Smooth muscle cell of the pulmonary artery (primary cell): ENCODE results near the gene CA12. TPM values are rescaled to one million over a fixed set of nuclear protein-coding genes. Genes with fewer than 3 reads are reported as not detected.

Experiments used
- total RNA-seq: library from RNA; depleted of rRNA; stranded (reverse); fragments of >200 nt; gene quantifications from 2 replicates; pipeline ENCODE4 v1.2.3, GENCODE V29; 2014

CA12 gene
- 215 and 359 TPM in 2 replicates for total RNA-seq

DNA sequence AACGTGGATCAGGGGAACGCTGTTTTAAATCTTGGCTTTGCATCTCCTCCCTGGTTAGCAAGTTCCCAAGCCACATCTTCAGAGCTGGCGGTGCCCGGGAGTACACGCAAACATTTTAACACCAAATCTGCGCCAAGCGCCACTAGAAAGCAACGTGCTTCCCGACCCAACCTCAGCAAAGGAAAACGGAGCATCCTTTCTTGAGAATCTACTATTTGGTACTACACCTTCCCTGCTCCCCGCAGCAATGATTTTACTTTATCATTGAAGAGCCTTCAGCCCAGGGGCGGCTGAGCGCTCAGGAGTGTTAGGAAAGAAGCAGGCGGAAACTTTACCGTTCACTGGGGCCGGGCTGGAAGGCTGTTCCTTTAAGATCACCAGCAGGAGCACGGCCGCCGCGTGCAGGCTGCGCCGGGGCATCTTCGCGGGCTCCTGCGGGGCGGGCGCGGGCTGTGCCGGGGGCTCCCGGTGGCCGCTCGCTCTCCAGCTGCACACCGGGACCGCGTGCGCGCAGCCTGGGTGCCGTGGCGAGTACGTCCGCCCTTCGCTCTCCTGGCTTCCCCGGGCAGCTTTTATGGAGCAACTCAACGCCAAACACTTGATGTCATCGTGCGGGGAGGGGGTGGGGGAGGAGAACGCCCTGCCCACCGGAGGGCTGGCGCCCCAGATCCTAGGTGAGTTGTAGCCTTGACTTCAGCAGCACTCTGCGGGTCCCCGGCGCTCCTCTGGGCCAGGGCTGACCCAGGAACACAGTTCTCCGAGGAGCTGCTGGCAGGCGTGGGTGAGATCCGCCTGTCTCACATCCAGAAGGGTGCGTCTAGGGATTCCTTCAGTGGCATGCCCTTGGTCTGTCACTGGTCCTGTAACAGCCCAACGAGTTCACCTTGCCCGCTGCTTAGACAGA lies at the start of gene CA12:
CA12 (minus strand) TSS at position 546 of the 904 bp plus-strand sequence; CDS start at position 420, 126 bp downstream.

DNA sequence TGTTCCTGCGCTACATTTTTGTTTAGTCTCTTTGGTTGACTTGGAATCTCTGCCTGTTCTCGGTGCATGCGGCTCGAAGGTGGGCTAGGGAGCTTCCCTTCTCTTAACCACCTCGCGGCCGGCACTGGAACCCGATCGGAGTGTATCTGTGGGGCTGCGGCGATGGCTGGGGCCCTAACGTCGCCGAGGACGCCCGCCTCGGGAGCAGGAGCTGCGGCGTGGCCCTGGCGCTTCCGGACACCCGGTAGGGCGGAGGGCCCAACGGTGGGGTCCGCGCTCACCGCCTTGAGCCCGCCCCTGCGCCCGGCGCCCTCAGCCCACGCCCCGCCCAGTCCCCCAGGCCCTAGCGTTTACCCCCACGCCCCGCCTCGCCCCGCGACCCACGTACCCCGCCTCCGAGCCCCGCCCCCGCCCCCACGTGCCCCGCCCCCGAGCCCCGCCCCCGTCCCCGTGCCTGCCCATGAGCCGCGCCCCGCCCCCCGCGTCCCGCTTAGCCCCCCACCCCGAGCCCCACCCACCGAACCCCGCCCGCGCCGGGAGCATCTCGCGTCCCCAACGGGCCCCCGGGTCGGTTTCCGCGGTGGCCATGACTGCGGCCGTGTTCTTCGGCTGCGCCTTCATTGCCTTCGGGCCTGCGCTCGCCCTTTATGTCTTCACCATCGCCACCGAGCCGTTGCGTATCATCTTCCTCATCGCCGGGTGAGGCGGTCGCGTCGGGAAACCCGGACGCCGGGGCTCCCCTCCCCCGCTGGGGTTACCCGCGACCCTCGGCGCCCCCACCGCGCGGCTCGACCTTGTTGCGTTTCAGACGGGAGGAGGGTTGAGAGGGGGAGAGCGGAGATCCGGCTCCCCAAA lies 104.4 kb downstream of the CA12 start, which contains the start of gene APH1B:
APH1B (plus strand) TSS at position 568 of the 855 bp plus-strand sequence; CDS start at position 587, 19 bp downstream.

Other genes with a start within 250 kb of the CA12 start
- gene RPS27L, start 224.4 kb downstream of the CA12 start, total RNA-seq = 205 and 254 TPM in 2 replicates
- gene RAB8B, start 192.2 kb downstream of the CA12 start, total RNA-seq = 43.1 and 64.8 TPM in 2 replicates
- 14.4 and 18.6 TPM in 2 replicates for gene APH1B, start 104.2 kb downstream of the CA12 start, total RNA-seq
- 29.1 and 37.0 TPM in 2 replicates for gene USP3, start 122.7 kb upstream of the CA12 start, total RNA-seq
- gene FBXL22, start 215.5 kb upstream of the CA12 start, total RNA-seq = 1.4 and 1.7 TPM in 2 replicates